NCI-H1436 (cell line): ENCODE results near the gene EBF3.
A peak's percentile ranks its signal among the peaks of the same experiment; 100 is the strongest.

Experiments
- DNase-seq: peaks from one replicate; lab custom pipeline; 2025; lab: John Stamatoyannopoulos, UW

EBF3 gene

DNA sequence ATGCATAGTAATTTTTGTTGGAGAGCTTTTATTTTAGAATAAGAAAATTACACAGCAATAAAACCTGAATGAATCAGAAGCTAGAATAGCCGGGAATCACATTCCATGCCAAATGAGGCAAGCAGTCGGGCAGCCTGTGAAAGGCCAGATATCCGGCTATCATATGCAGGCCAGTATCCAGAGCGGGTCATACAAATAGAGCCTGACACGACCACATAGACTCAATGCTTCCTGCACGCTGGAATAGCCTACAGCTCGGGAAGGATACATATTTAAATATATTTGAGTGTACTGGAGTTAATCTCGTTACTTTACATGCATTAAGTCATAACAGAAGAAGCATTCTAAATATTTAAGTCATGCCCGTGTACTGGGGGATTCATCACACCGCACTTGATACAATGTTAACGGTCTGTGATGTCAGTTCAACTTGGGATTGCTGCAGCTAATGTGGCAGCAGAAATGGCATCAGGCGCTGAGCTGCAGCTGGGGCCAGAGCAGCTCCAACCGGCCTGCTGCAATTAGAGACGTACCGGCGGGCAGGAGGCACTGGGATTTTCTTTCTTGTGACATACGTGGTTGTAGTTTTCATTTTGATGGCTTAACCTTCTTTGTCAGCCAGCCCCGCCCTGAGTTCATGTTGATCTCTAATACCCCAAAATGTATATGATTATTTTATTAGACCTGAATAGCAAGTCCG, 112.0 kb downstream of the EBF3 start:
- DNase-seq: no peak

DNA sequence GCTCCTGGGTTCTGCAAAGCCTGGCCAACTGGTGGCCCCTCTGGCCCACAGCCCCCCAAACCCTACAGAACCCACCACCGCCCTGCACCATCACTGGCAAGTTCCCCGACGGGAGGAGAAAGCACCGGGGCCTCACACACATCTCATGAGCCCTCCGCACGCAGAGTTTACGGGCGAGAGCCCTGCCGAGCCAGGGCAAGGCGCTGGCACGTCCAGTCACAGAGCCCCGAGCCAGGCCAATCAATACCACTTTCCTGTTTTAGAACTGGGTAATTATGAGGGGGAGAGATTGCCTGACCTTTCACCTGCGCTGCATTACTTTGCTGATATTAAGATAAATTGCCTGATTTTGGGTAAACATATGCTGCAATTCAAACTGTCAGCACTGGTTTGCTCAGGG, 113.3 kb downstream of the EBF3 start:
- DNase-seq: no peak

GRCh38 chr10:129850316-129850715, 113.8 kb downstream of the EBF3 start:
- no peak for DNase-seq

- no peak for DNase-seq
These were observed 114.2 kb downstream of the EBF3 start for GRCh38 chr10:129849853-129850252.

DNA sequence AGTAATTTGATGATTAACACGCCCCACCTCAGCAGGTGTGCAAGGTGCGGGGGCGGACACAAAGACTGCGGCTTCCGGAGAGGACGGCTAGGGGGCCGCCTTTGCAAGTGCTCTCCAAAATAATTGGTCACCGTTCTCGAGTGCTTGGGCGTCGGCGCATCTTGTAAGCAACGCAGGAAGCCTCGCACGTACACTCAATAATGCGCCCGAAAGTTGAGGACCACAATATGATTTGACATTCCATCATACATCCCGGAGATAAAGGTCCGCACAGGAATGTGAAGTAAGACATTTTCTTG, 114.7 kb downstream of the EBF3 start:
- DNase-seq: peak; percentile 93

GRCh38 chr10:129848696-129849451, 115.2 kb downstream of the EBF3 start:
- peak; percentile 80 for DNase-seq

DNA sequence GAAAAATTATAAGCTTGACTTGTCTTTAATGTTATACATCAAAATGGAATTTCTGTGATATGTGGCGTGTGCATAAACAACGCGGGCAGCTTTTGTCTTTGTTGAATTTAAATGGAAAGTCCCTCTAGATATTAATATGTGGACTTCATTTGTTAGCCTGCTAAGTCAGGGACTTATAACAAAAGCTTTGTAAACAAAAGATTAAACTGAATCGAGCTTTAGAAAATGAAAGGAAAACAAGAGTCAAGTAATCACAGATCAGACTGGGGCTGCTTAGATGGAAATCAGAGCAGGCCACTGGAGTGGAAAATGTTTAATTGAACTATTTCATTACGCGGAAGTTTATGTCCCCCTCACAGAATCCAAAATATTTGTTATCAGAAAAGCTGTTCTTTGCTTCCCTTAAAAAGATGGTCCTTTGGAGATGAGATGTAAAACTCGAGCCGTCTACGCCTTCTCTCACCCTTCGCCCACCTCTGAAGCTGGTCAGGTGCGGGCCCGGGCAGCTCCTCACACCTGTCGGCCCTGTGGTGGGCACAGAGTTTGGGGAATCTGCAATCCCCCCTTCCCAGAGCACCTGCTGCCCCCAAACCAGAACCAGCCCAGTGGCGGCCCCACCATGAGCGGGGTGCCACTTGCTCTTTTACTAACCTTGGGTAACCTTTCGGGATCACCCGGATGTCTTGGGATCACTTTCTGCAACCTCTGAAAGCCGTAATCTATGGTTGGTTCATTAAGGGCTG, 116.2 kb downstream of the EBF3 start:
- DNase-seq: no peak

GRCh38 chr10:129846991-129847391, 117.1 kb downstream of the EBF3 start:
- no peak for DNase-seq

DNA sequence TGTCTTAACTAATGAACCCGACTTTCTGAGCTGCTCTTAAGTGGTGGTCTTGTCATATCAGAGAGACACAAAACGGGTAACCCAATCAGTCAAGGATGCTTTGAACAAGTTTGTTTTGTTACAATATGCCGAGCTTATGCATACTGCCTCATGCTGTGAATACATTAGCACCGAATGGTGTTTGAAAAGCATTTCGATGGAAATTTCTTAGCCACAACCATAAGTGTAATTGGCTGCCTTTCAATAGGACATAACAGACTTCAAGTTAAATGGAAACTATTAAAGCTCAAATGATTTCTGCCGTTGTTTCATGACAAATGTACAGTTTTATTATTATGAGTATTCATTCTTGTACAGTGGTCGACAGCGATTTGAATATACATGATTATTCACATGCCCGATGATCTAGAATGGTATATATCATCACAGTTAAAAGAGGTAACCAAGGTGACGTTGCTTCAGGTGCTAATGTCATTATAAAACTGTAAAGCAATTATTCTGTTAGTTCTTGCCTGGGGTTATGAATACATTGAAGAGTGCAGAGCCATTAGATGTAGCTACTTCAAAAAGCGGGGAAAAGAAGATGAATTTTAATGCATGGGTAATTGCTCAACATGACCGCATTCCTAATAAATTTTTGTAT, 118.8 kb downstream of the EBF3 start:
- peak; percentile 81 for DNase-seq

DNA sequence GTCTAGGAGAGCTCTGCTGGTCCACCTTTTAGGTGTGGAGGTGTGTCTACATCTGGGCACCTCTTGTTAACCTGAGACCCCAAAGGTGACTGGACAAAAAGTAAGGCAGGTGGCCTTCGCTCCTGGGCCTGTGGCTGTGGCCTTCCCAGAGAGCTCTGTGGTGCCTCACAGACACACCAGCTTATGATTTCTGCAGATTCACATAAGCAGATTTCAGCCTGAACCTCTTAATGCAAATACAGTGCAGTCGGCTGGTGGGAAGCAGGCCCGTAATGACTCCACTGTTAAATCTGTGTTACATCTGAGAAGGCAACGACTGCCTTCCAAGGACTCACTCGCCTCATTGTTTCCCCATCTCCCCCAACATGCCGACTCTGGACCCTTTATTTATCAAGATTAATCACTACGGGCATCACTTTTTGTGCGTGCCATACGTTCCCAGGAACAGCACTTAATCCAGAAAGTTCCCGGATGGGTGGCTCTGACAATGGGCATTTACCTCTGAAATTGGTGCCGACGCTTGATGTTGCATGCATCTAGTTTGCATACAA, 119.8 kb downstream of the EBF3 start:
- no peak for DNase-seq

- no peak for DNase-seq
These were observed 120.4 kb downstream of the EBF3 start for GRCh38 chr10:129843702-129844101.

DNA sequence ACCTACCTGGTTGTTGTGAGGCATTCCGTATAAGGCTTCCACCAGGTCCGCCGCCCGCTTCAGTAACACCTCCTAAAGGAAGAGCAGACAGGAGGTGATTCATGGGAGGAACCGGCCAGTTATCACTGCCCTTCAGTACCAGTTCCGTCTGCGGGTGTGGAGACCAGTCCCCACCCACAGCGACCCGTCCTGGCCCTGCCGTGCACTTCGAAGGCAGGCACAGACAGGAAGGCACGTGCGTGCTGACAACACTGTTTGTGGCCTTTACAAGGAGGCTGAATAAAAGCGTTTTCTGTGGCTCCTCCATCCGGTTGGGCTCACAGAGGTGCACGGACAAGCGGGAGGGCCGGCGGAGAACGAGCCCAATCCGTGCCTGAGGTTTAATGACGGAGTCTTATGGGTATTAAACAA, 120.9 kb downstream of the EBF3 start:
- no peak for DNase-seq

DNA sequence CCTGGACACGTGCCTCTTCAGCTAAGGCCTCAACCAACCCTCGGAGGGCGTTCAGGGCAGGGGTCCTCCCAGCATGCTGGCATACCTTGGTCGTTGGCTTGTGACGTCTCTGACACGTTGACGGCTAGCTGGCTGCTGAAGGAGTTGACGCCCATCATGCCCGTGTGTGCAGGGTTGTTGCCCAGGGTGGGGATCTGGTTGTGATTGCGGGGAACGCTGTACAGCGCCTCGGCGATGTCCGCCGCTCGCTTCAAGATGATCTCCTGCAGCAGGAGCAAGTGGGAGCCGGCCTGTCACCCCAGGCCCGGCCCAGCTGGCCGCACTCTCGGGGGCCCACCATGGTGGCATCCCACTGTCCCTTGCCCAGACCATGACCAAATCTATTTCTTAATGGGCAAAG, 122.0 kb downstream of the EBF3 start:
- DNase-seq: no peak

DNA sequence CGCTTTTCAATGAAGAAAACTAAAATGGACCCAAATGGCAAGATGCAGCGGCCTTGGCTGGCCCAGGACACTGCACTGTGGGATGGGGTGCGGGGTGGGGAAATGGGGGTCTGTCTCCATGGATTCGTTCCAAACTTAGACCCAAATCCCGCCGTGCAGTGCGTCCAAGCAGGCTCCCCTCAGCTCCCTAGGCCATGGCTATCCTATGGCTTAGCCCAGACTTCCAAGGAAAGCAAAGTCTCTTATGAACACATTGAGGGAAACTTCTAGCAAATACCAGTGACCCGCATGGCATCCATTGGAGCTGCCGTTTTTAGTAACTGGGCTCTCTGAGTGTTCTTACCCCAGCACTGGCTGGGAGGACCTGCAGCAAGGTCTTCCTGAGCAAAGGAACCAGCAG, 122.5 kb downstream of the EBF3 start:
- DNase-seq: no peak

DNA sequence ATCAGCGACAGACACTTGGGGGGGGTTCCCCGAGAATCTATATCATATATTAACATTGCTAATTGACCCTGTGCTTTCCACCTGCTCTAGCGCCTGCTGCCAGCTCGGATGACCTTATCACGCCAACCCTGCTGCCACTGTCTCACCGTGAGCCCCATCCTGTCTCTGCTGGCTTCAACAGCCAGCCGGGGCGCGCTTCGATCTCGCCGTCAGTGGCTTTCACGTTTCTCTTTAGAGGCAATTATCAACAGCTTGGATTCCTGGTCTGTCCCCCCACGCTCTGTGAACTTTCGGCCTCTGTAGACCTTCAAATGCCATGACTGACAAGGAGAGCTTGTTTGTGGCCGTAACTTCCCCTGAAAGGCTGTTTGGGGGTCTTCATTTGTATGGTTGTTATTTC, 123.0 kb downstream of the EBF3 start:
- DNase-seq: no peak

GRCh38 chr10:129840196-129840590, 123.9 kb downstream of the EBF3 start:
- no peak for DNase-seq

DNA sequence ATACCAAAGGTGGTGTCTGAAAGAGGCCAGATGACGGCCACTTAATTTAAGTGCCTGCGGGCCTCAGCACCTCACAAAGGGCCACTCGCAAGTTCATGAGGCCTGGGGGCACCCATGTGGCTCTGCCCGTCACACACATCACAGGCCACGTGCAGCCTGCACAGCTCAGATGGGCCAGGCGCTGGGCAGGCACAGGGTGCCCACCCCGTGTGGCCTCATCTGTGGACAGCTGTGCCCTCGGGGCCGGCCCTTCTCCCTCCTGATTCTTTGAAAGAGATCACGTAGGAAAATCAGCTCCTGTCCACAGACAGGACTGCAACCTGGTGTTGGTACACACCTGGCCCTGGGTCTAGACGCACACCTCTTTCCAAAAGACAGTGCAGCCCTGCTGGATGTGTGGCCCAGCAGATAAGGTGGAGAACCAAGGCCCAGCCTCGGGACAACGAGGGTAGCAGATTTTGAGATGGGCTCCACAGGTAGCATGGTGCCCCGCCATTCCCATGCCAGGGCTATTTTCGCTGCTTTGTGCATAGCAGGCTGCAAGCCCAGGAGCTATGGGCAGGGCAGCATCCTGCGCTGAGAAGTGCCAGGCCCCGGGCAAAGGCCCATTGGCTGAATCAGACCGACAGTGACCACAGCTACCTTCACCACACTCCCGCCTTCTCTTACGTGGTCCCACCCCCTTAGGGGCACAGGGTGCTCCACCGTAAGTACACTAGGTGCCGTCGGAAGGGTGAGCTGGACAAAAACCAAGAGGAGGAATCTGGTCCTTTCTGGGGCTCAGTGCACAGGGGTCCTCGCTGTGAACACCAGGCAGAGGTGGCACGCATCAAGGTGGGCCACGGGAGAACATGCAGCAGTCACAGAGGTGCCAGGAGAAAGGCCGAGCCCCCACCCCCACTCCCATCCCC, 124.5 kb downstream of the EBF3 start:
- DNase-seq: no peak

- no peak for DNase-seq
These were observed 125.3 kb downstream of the EBF3 start for GRCh38 chr10:129838794-129839193.

GRCh38 chr10:129837909-129838582, 126.0 kb downstream of the EBF3 start:
- DNase-seq: no peak

- DNase-seq: no peak
These were observed 127.8 kb downstream of the EBF3 start for GRCh38 chr10:129836253-129836652.
